B cell (primary cell): ENCODE results near the gene PKMYT1. TPM values are rescaled to one million over a fixed set of nuclear protein-coding genes. Genes with fewer than 3 reads are reported as not detected.

ENCODE experiments used
- ATAC-seq: fragments of 200-7000 bp; cut with Tn5 transposase; one replicate; pipeline ENCODE4 v1.10.0; 2021; ENCODE audit warnings: low read depth, mild to moderate bottlenecking, moderate number of reproducible peaks, moderate library complexity
- CTCF ChIA-PET: fragments of 350-600 bp; sonication (Branson Sonifier 250); formaldehyde crosslinking; loops from one replicate; lab custom pipeline; 2021; ENCODE audit warnings: antibody characterized with exemption, inconsistent platforms; lab: Charles Lee
- POLR2A ChIA-PET: fragments of 350-600 bp; sonication (Branson Sonifier 250); formaldehyde crosslinking; loops from one replicate; lab custom pipeline; 2021; ENCODE audit warnings: antibody characterized with exemption; lab: Charles Lee
- DNase-seq: peaks from one replicate; pipeline ENCODE4 v3.0.0; 2013
- H2AFZ ChIP-seq: 2 replicates; pipeline ENCODE4 v1.6.1; 2012; ENCODE audit warnings: mild to moderate bottlenecking, low read depth, low read length; ENCODE audit not compliant: insufficient read depth, poor library complexity, severe bottlenecking
- H3K27ac ChIP-seq, 2 donors: 1 replicate in 1 of 2; 2 replicates in 1 of 2; pipeline ENCODE4 v1.5.1; 2012 to 2013; ENCODE audit warnings: low read length in 2 of 2, mild to moderate bottlenecking in 2 of 2, moderate library complexity in 1 of 2
- H3K27me3 ChIP-seq, 4 experiments: fragments of 200-600 bp in 1 of 4; sonication (generic) in 1 of 4; replicated peaks in 1 of 4; 1 replicate in 2 of 4; 2 replicates in 2 of 4; pipeline versions ENCODE4 v1.6.1 to v1.7.0; 2013 to 2016; ENCODE audit warnings: low read length in 3 of 4, mild to moderate bottlenecking in 2 of 4, mixed read lengths in 1 of 4, moderate library complexity in 1 of 4; ENCODE audit not compliant: insufficient read depth in 4 of 4, control insufficient read depth in 3 of 4; ENCODE audit errors: control extremely low read depth in 1 of 4
- H3K36me3 ChIP-seq, 2 experiments: replicated peaks in 1 of 2; 1 replicate in 1 of 2; 2 replicates in 1 of 2; pipeline versions ENCODE4 v1.6.1 to v1.7.1; 2013; ENCODE audit warnings: low read length in 1 of 2; ENCODE audit not compliant: insufficient read depth in 2 of 2, control insufficient read depth in 1 of 2; ENCODE audit errors: control extremely low read depth in 1 of 2, extremely low read depth in 1 of 2
- H3K4me1 ChIP-seq, 2 donors: fragments of 200-600 bp in 1 of 2; sonication (generic) in 1 of 2; 1 replicate in 1 of 2; 2 replicates in 1 of 2; pipeline versions ENCODE4 v1.5.1 to v1.6.1; 2013 to 2017; ENCODE audit warnings: low read length in 2 of 2; ENCODE audit not compliant: control insufficient read depth in 2 of 2, insufficient read depth in 2 of 2
- H3K4me2 ChIP-seq: replicated peaks from 2 replicates; pipeline ENCODE3; 2012; ENCODE audit warnings: mild to moderate bottlenecking, low read depth, low read length; ENCODE audit not compliant: poor library complexity, severe bottlenecking
- H3K4me3 ChIP-seq, 5 experiments: fragments of 200-600 bp in 1 of 5; sonication (generic) in 1 of 5; 1 replicate in 3 of 5; 2 replicates in 2 of 5; pipeline versions ENCODE4 v1.5.1 to v1.7.0; 2011 to 2016; ENCODE audit warnings: low read length in 4 of 5, mild to moderate bottlenecking in 4 of 5, low read depth in 2 of 5, control low read depth in 1 of 5, moderate library complexity in 1 of 5; ENCODE audit not compliant: insufficient read depth in 1 of 5; ENCODE audit errors: control extremely low read depth in 1 of 5, extremely low read depth in 1 of 5
- H3K79me2 ChIP-seq: fragments of 200-600 bp; sonication (generic); one replicate; pipeline ENCODE4 v1.6.0; 2016; ENCODE audit warnings: low read length; ENCODE audit not compliant: control insufficient read depth, insufficient read depth
- H3K9ac ChIP-seq: fragments of 200-600 bp; sonication (generic); 2 replicates; pipeline ENCODE4 v1.6.1; 2017; ENCODE audit warnings: mild to moderate bottlenecking, low read length, moderate library complexity
- H3K9me3 ChIP-seq, 3 donors: one replicate each; pipeline versions ENCODE4 v1.6.1 to v1.7.1; 2013; ENCODE audit warnings: low read length in 2 of 3; ENCODE audit not compliant: control insufficient read depth in 2 of 3, insufficient read depth in 1 of 3; ENCODE audit errors: control extremely low read depth in 1 of 3
- H4K20me1 ChIP-seq: 2 replicates; pipeline ENCODE4 v1.6.0; 2012; ENCODE audit warnings: mild to moderate bottlenecking, low read length; ENCODE audit not compliant: insufficient read depth, control insufficient read depth, poor library complexity, severe bottlenecking
- H3K27ac Mint-ChIP-seq: one replicate; pipeline ENCODE4 v1.8.0; 2021; ENCODE audit warnings: mixed read lengths
- H3K27me3 Mint-ChIP-seq: one replicate; pipeline ENCODE4 v1.8.0; 2021; ENCODE audit warnings: mixed read lengths
- H3K4me1 Mint-ChIP-seq: one replicate; pipeline ENCODE4 v1.8.0; 2021; ENCODE audit warnings: mixed read lengths
- H3K4me3 Mint-ChIP-seq: one replicate; pipeline ENCODE4 v1.8.0; 2021; ENCODE audit warnings: mixed read lengths
- H3K9me3 Mint-ChIP-seq: one replicate; pipeline ENCODE4 v1.8.0; 2022; ENCODE audit warnings: mixed read lengths; ENCODE audit not compliant: insufficient read depth
- EZH2 ChIP-seq: IDR thresholded peaks from 2 replicates; pipeline ENCODE4 v1.6.1; 2012; ENCODE audit warnings: borderline replicate concordance, low read depth, mild to moderate bottlenecking, moderate library complexity, low read length; ENCODE audit not compliant: insufficient read depth, poor library complexity, severe bottlenecking
- WGBS: methylation state at CpG from one replicate; pipeline ENCODE4 v1.1.5; 2013; ENCODE audit warnings: missing lambda C conversion rate; ENCODE audit not compliant: insufficient coverage; 5-methylcytosine and 5-hydroxymethylcytosine counted together
- intact Hi-C: fragments of 100-400 bp; cut with micrococcal nuclease; formaldehyde crosslinking; loops from one replicate; pipeline ENCODE4 v1.10.0; 2022
- polyA plus RNA-seq: library from polyadenylated mRNA; depleted of rRNA; stranded (reverse); fragments of >200 nt; gene quantifications from 2 replicates; pipeline ENCODE4 v1.2.3, GENCODE V29; 2012
- total RNA-seq, 2 donors: library from RNA; stranded (reverse); fragments of 120-200 nt in 1 of 2; gene quantifications; 1 replicate in 1 of 2; 2 replicates in 1 of 2; pipeline versions ENCODE4 v1.2.3 to v1.2.4, GENCODE V29; 2013 to 2022
- TF ChIP-seq, protein P1 (sequence below): fragments of 200-600 bp; IDR thresholded peaks from one replicate; pipeline ENCODE4 v1.8.0; 2022; ENCODE audit warnings: antibody characterized with exemption, mild to moderate bottlenecking

PKMYT1 gene
- total and polyA plus RNA-seq, 2 donors (not counting 1 experiment from before 2014, with no cell fraction given), result 0.67 to 2.6 TPM

DNA sequence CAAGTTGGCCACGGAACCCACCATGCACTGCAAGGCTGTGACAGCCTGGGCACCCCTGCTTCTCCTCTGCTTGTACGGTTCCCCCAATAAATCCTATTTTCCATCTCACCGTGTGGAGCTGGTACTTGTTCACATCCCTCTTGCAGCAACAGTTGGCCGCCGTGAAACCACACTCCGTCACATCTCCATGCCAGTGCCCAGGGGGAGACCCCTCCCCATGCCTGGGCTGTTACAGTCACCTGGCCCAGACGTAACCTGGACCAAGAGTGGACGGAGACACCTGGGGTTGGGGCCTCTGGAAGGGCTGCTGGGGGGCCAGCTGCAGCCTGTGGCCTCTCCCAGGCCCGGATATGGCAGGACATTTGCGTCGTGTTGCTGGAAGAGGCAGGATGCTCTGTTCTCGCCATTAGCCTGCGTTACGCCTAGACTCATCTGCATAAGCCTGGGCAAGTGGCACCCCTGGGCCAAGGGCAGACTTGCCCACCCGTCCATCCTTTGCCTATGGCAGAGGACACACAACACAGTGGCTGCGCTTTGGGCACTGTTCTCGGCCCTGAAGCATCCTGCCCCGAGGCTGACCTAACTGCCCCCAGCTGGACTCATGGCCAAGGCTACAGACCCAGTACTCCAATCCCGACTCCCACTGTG, 30.4 kb downstream of the PKMYT1 start:
- intact Hi-C loops, result no loop called here
- DNase-seq, result no peak
- no peak overlapping the region for H3K4me2 ChIP-seq

More for the DNA sequence above, 30.4 kb downstream of the PKMYT1 start:
- no peak overlapping the region for H3K27ac Mint-ChIP-seq
- no peak overlapping the region for H3K9ac ChIP-seq
- TF ChIP-seq, protein P1, sequence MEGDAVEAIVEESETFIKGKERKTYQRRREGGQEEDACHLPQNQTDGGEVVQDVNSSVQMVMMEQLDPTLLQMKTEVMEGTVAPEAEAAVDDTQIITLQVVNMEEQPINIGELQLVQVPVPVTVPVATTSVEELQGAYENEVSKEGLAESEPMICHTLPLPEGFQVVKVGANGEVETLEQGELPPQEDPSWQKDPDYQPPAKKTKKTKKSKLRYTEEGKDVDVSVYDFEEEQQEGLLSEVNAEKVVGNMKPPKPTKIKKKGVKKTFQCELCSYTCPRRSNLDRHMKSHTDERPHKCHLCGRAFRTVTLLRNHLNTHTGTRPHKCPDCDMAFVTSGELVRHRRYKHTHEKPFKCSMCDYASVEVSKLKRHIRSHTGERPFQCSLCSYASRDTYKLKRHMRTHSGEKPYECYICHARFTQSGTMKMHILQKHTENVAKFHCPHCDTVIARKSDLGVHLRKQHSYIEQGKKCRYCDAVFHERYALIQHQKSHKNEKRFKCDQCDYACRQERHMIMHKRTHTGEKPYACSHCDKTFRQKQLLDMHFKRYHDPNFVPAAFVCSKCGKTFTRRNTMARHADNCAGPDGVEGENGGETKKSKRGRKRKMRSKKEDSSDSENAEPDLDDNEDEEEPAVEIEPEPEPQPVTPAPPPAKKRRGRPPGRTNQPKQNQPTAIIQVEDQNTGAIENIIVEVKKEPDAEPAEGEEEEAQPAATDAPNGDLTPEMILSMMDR, result no peak
- TF ChIP-seq EZH2, result no peak
- no peaks in the 10 kb centered on the region for H4K20me1 ChIP-seq
- H3K27me3 Mint-ChIP-seq, result no peaks in the 10 kb centered on the region
- H2AFZ ChIP-seq, result no peak overlapping the region
- no peak overlapping the region for H3K27ac ChIP-seq
- ChIA-PET CTCF (no interaction called here), POLR2A (no interaction called here)
- peaks cover 0 to 3% of the 10 kb centered on the region in 2 experiments for H3K36me3 ChIP-seq
- peaks cover 9 to 15% of the 10 kb centered on the region in 2 donors for H3K4me1 ChIP-seq
- no peaks in the 10 kb centered on the region for H3K4me1 Mint-ChIP-seq
- H3K79me2 ChIP-seq, result no peaks in the 10 kb centered on the region
- no peak for ATAC-seq
- no peaks in the 10 kb centered on the region for H3K9me3 Mint-ChIP-seq
- H3K4me3 ChIP-seq, result no peak overlapping the region
- no peaks in the 10 kb centered on the region for H3K9me3 ChIP-seq
- no peak overlapping the region for H3K4me3 Mint-ChIP-seq
- peaks cover 0 to 6% (median 1%) of the 10 kb centered on the region in 4 experiments for H3K27me3 ChIP-seq
- WGBS, result 95% methylated on average over 19 of the region's 19 CpGs
